Skin of body (tissue), 2 donors: ENCODE results near the gene NYNRIN. TPM values are rescaled to one million over a fixed set of nuclear protein-coding genes. Genes with fewer than 3 reads are reported as not detected.

Experiments
- DNase-seq: peaks from one replicate; lab custom pipeline; 2025; lab: John Stamatoyannopoulos, UW
- total RNA-seq: library from RNA; depleted of rRNA; stranded (reverse); fragments of >200 nt; gene quantifications from one replicate; pipeline ENCODE4 v1.2.3, GENCODE V29; 2014

NYNRIN gene
- total RNA-seq, 1 donor from 2014 or later = 33.0 TPM

DNA sequence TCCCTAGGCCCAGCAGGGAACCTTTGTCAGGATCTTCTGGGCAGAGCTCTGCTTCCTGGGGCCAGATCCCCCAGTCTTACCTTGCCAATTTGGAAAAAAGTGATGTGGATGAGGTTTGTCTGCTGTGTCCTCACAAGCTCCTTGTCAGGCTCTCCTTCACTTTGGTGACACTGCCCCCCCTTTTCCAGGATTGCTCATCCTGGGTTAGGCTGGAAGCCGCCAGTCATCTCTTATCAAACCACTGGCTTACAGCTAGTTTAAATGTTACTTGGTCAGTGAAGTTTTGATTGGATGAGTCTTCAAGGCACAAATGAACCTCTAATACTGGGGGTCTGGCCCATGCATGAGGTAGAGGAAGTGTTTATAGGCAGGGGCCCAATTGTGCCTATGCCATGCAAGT is 15.3 kb downstream of the NYNRIN start:
- no peak for DNase-seq

GRCh38 chr14:24414732-24415420 is 16.1 kb downstream of the NYNRIN start:
- no peak for DNase-seq

GRCh38 chr14:24415421-24416253 is 16.8 kb downstream of the NYNRIN start:
- no peak for DNase-seq

DNA sequence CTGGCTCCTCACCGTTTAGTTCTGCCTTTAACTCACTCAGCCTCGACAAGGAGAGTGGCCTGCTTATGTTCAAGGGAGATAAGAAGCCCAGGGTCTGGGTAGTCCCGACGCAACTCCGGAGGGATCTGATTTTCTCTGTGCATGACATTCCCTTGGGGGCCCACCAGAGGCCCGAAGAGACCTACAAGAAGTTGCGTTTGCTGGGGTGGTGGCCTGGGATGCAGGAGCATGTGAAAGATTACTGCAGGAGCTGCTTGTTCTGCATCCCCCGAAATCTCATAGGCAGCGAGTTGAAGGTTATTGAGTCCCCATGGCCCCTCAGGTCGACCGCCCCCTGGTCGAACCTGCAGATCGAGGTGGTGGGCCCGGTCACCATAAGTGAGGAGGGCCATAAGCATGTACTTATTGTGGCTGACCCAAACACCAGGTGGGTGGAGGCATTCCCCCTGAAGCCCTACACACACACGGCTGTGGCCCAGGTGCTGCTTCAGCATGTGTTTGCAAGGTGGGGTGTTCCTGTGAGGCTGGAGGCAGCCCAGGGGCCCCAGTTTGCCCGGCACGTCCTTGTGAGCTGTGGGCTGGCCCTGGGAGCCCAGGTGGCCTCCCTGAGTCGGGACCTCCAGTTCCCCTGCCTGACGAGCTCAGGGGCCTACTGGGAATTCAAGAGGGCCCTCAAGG is 17.6 kb downstream of the NYNRIN start:
- DNase-seq = no peak

- no peak for DNase-seq
Observed at GRCh38 chr14:24416932-24417619, 18.3 kb downstream of the NYNRIN start.

DNA sequence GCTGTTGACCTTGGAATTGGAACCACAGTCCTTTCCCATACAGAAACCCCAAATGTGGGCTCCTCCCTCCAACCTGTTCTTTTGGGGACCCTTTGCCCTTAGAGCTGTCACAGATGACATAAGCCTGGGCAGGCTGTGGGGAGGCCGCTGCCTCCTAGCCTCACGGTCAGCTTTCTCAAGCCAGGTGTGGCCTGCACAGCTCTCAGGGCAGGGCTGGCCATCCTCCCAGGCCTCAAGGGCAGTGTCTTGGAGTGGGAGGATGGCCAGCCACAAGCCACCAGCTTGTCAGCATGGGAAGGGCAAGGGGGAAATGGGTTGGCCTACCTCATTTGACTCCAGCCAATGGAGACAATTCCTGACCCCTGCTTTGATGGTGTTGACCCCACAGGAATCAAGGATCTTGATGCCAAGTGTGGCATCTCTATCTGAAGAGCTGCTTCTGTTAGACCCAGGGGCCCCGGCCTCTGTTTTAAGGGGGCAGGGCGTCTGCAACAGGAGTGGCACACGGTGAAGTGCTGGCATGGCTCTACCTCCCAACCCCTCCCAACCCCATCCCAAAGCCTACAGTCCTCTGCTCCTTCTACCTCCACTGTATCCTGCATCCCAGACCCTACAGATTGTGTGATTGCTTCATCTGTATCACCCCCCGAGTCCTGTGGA is 19.2 kb downstream of the NYNRIN start:
- DNase-seq = no peak

GRCh38 chr14:24418492-24418873 is 19.7 kb downstream of the NYNRIN start:
- no peak for DNase-seq

DNA sequence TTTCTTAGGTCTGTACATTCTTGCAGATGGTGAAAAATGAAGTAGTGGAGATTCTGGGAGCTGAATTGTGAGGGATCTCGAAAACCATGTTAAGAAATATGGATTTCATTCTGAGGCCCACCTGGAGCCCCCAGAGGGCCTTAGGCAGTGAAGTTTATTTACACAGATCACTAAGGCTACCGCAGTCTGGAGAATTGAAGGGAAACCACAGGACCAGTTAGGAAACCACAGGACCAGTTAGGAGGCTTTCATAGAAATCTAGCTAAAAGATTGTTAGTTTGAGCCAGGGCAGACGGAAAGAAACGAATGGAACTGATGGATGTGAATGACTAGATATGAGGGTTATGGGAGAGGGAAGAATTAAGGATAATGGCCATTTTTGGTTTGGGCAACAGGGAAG is 23.5 kb downstream of the NYNRIN start:
- DNase-seq = no peak

GRCh38 chr14:24422694-24423601 is 24.1 kb downstream of the NYNRIN start:
- no peak for DNase-seq

DNA sequence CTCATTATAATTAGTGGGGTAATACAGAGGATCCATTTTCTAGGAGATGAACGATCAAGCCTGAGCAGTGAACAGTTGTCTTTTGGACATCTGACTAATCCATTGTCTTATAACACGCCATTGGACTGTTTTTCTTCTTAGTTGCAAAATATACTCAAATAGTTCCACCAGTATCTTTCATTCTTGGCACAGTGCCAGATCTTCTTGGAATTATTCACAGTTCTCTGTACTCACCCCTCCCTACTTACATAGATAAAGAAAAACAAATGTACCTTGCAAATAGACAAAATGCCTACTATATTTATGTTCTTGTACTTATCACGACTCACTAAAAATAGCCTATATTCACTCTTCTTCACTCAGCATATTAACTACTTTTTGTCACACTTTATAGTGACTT is 26.9 kb downstream of the NYNRIN start:
- DNase-seq = peak; percentile 80

DNA sequence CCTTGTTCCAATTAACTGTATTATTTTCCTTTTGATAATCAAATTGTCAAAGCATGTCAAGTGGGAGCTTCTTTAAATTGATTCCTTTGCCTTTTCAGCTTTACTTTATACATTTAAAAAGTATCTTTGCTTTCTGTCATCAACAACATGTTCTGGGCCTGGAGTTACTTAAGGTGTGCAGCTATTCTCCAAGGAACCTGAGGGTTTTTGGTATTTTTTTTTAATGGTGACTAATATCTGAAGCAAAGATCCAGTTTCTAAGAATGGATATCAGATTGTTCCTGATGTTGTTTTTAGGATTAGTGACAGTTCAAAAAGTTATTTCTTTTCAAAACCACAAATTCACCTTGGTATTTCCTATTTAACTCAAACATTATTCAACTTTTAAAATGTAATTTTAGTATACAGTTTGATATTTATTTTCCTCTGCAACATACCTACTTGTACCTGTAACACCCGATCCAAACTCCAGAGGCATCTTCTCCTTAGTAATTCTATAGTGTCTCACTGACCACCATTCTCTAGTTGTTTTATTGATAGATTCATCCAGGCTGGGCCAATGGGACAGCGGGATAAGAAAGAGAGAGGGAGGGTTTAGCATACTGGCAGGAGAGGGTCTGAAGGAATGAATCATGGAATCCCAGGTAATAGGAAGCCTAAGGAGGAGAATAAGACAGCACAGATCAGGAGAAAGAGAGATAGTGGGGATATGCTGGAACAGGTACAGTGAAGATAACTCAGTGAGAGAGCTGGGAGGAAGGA is 27.5 kb downstream of the NYNRIN start:
- DNase-seq = no peak

- DNase-seq = no peak
Observed at GRCh38 chr14:24426912-24427536, 28.2 kb downstream of the NYNRIN start.

GRCh38 chr14:24427537-24428508 is 29.0 kb downstream of the NYNRIN start:
- DNase-seq = no peak

GRCh38 chr14:24428628-24429394 is 30.0 kb downstream of the NYNRIN start:
- DNase-seq = no peak

GRCh38 chr14:24429395-24430142 is 30.8 kb downstream of the NYNRIN start, which contains the start of the genes CBLN3 and KHNYN:
Gene CBLN3 (minus strand): TSS chr14:24429668. CDS start chr14:24429054, 614 bp downstream.
Gene KHNYN (plus strand): TSS chr14:24429954. CDS start chr14:24430731, 777 bp downstream.
- peak; percentile 94 for DNase-seq

GRCh38 chr14:24430143-24430681 is 31.4 kb downstream of the NYNRIN start:
- DNase-seq = peak; percentile 55
